ENCODE measurements around the gene LHPP.
"Not testable (repeated sequence)": the region's sequence is repeated elsewhere in the genome, so short reads cannot be mapped to it uniquely, and the experiment has no call there.

LHPP gene

GRCh38 chr10:124598196-124598595 lies 136.6 kb downstream of the LHPP start:
- no peak for DNase-seq

GRCh38 chr10:124598773-124599587 lies 137.4 kb downstream of the LHPP start:
- DNase-seq = no peak

- DNase-seq = no peak
Observed at GRCh38 chr10:124599588-124600050, 138.0 kb downstream of the LHPP start.

- DNase-seq = no peak
Observed at GRCh38 chr10:124600051-124600880, 138.6 kb downstream of the LHPP start.

GRCh38 chr10:124601016-124601415 lies 139.4 kb downstream of the LHPP start:
- no peak for DNase-seq

- no peak for DNase-seq
Observed at GRCh38 chr10:124601431-124602120, 140.0 kb downstream of the LHPP start.

- no peak for DNase-seq
Observed at GRCh38 chr10:124602121-124602561, 140.5 kb downstream of the LHPP start.

- DNase-seq = no peak
Observed at GRCh38 chr10:124602646-124603365, 141.2 kb downstream of the LHPP start.

GRCh38 chr10:124603376-124604213 lies 142.0 kb downstream of the LHPP start:
- DNase-seq = no peak

- no peak for DNase-seq
Observed at GRCh38 chr10:124604214-124605000, 142.8 kb downstream of the LHPP start.

- DNase-seq = no peak
Observed at GRCh38 chr10:124605001-124605370, 143.4 kb downstream of the LHPP start.

- DNase-seq = no peak
Observed at GRCh38 chr10:124605481-124605855, 143.8 kb downstream of the LHPP start.

GRCh38 chr10:124605856-124606812 lies 144.5 kb downstream of the LHPP start:
- no peak for DNase-seq

GRCh38 chr10:124606822-124607221 lies 145.2 kb downstream of the LHPP start:
- DNase-seq = no peak

- no peak for DNase-seq
Observed at GRCh38 chr10:124607693-124608092, 146.1 kb downstream of the LHPP start.

GRCh38 chr10:124608093-124608721 lies 146.6 kb downstream of the LHPP start:
- no peak for DNase-seq

- DNase-seq = no peak
Observed at GRCh38 chr10:124609698-124610097, 148.1 kb downstream of the LHPP start.

- not testable (repeated sequence) for DNase-seq
Observed at GRCh38 chr10:124610186-124610585, 148.6 kb downstream of the LHPP start.

- DNase-seq = not testable (repeated sequence)
Observed at GRCh38 chr10:124610851-124611250, 149.2 kb downstream of the LHPP start.

Measured in activated T-cell treated with anti-CD3 and anti-CD28 coated beads, Interleukin-2, amount 50 U/mL, for 1 hour (primary cell).